ENCODE results near the gene CD79B. TPM values are rescaled to one million over a fixed set of nuclear protein-coding genes. Genes with fewer than 3 reads are reported as not detected.

The CD79B gene
- total and polyA plus RNA-seq, 2 of the 13 experiments (the other 11 are each of a cell fraction or from before 2014, with no cell fraction given) = not detected

GRCh38 chr17:63946440-63947363, 14.6 kb upstream of the CD79B start (continued):
- peak; percentile 65; the same call in 1 of the 2 replicates for TF ChIP-seq THAP7 (CRISPR knock-in tag; IDR thresholded peaks at IDR 0.05)
- no peak; the same call in 1 of the 2 replicates for TF ChIP-seq ZNF292 (CRISPR knock-in tag; IDR thresholded peaks at IDR 0.05; ENCODE audit: borderline replicate concordance, low read depth)
- TF ChIP-seq ATF1 (CRISPR knock-in tag; IDR thresholded peaks at IDR 0.05) = no peak
- no peak for TF ChIP-seq ZNF773 (CRISPR knock-in tag; IDR thresholded peaks at IDR 0.05; ENCODE audit: borderline replicate concordance)
- TF ChIP-seq ZNF576 (CRISPR knock-in tag; IDR thresholded peaks at IDR 0.05) = 0 out of 2 replicates have a peak, but pooled peaks have one; percentile 13
- TF ChIP-seq MXI1 (IDR thresholded peaks at IDR 0.05; ENCODE audit: borderline replicate concordance, low read depth, low read length) = no peak
- no peak for TF ChIP-seq LCORL (IDR thresholded peaks at IDR 0.05)
- TF ChIP-seq LCORL (CRISPR knock-in tag; IDR thresholded peaks at IDR 0.05) = peak; percentile 77; the same call in 1 of the 2 replicates
- TF ChIP-seq NFE2L1 (CRISPR knock-in tag; IDR thresholded peaks at IDR 0.05; ENCODE audit: borderline replicate concordance) = no peak
- TF ChIP-seq ZC3H13 (CRISPR knock-in tag; IDR thresholded peaks at IDR 0.05) = no peak
- TF ChIP-seq ZEB1 (IDR thresholded peaks at IDR 0.05; ENCODE audit: insufficient replicate concordance, low read depth) = peak; percentile 26
- 0 out of 2 replicates have a peak, but pooled peaks have one; percentile 22 for TF ChIP-seq IRF2 (CRISPR knock-in tag; IDR thresholded peaks at IDR 0.05)
- no peak for TF ChIP-seq SNRNP70 (IDR thresholded peaks at IDR 0.05; ENCODE audit: low read depth, low read length)
- no peak for TF ChIP-seq ZHX1 (CRISPR knock-in tag; IDR thresholded peaks at IDR 0.05; ENCODE audit: low read depth)
- TF ChIP-seq ESRRA (CRISPR knock-in tag; IDR thresholded peaks at IDR 0.05; ENCODE audit: low read depth) = peak; percentile 68; the same call in 1 of the 2 replicates
- TF ChIP-seq TARDBP (CRISPR knock-in tag; IDR thresholded peaks at IDR 0.05) = no peak
- TF ChIP-seq ARNTL (CRISPR knock-in tag; IDR thresholded peaks at IDR 0.05) = peak; percentile 42; the same call in 1 of the 2 replicates
- TF ChIP-seq SMARCE1 (IDR thresholded peaks at IDR 0.05; ENCODE audit: borderline replicate concordance) = no peak
- peak; percentile 43; the same call in 1 of the 2 replicates for TF ChIP-seq ZNF772 (CRISPR knock-in tag; IDR thresholded peaks at IDR 0.05)
- peak; percentile 51; the same call in 1 of the 2 replicates for TF ChIP-seq MEIS1 (CRISPR knock-in tag; IDR thresholded peaks at IDR 0.05; ENCODE audit: borderline replicate concordance)
- no peak for TF ChIP-seq KLF16 (CRISPR knock-in tag; IDR thresholded peaks at IDR 0.05)
- TF ChIP-seq ZNF512B (CRISPR knock-in tag; IDR thresholded peaks at IDR 0.05; ENCODE audit: borderline replicate concordance) = peak; percentile 77; the same call in 1 of the 2 replicates
